Prostate gland (tissue), 2 donors: Measurements from ENCODE around the gene ARAP2. TPM values are rescaled to one million over a fixed set of nuclear protein-coding genes. Genes with fewer than 3 reads are reported as not detected.

Source experiments
- DNase-seq: peaks from one replicate; pipeline ENCODE4 v3.0.0-alpha.2; 2019; ENCODE audit warnings: low spot score
- H3K27ac ChIP-seq, 2 donors: fragments of 200-600 bp; sonication (generic); 2 replicates each; pipeline ENCODE4 v1.5.1; 2017 to 2019
- H3K27me3 ChIP-seq: fragments of 200-600 bp; sonication (generic); replicated peaks from 2 replicates; pipeline ENCODE4 v1.5.1; 2019; ENCODE audit not compliant: insufficient read depth
- H3K36me3 ChIP-seq, 2 donors: fragments of 200-600 bp; sonication (generic); 1 replicate in 1 of 2; 2 replicates in 1 of 2; pipeline versions ENCODE4 v1.5.1 to v1.8.1; 2017 to 2019
- H3K4me1 ChIP-seq: fragments of 200-600 bp; sonication (generic); replicated peaks from 2 replicates; pipeline ENCODE4 v1.5.1; 2019
- H3K4me3 ChIP-seq, 2 donors: fragments of 200-600 bp; sonication (generic); 2 replicates each; pipeline ENCODE4 v1.5.1; 2017 to 2019
- H3K9me3 ChIP-seq: fragments of 200-600 bp; sonication (generic); 2 replicates; pipeline ENCODE4 v1.5.1; 2017
- CTCF ChIP-seq, 4 experiments: fragments of 200-600 bp in 2 of 4; fragments of 450-650 bp in 2 of 4; sonication (generic) in 2 of 4; IDR thresholded peaks; 1 replicate in 3 of 4; 2 replicates in 1 of 4; pipeline ENCODE4 v1.5.1; 2016 to 2019; ENCODE audit warnings: antibody characterized with exemption in 4 of 4, mild to moderate bottlenecking in 2 of 4, moderate library complexity in 2 of 4
- POLR2A ChIP-seq: fragments of 450-650 bp; IDR thresholded peaks from one replicate; pipeline ENCODE4 v1.6.1; 2016; ENCODE audit warnings: antibody characterized with exemption, mild to moderate bottlenecking
- POLR2AphosphoS5 ChIP-seq: sonication (generic); formaldehyde crosslinking; IDR thresholded peaks from one replicate; pipeline ENCODE4 v1.6.1; 2017; ENCODE audit warnings: antibody characterized with exemption
- WGBS: methylation state at CpG from one replicate; pipeline ENCODE4 v1.1.5; 2018; 5-methylcytosine and 5-hydroxymethylcytosine counted together
- intact Hi-C: fragments of 100-400 bp; cut with DNase I; formaldehyde crosslinking; loops from one replicate; pipeline ENCODE4 v1.14.2; 2022
- total RNA-seq, 2 donors: library from RNA; depleted of rRNA; stranded (reverse); fragments of >200 nt; gene quantifications; one replicate each; pipeline ENCODE4 v1.1.0, GENCODE V29; 2016

ARAP2 gene
- total RNA-seq, 2 donors from 2014 or later = 10.3 to 97.8 TPM

DNA sequence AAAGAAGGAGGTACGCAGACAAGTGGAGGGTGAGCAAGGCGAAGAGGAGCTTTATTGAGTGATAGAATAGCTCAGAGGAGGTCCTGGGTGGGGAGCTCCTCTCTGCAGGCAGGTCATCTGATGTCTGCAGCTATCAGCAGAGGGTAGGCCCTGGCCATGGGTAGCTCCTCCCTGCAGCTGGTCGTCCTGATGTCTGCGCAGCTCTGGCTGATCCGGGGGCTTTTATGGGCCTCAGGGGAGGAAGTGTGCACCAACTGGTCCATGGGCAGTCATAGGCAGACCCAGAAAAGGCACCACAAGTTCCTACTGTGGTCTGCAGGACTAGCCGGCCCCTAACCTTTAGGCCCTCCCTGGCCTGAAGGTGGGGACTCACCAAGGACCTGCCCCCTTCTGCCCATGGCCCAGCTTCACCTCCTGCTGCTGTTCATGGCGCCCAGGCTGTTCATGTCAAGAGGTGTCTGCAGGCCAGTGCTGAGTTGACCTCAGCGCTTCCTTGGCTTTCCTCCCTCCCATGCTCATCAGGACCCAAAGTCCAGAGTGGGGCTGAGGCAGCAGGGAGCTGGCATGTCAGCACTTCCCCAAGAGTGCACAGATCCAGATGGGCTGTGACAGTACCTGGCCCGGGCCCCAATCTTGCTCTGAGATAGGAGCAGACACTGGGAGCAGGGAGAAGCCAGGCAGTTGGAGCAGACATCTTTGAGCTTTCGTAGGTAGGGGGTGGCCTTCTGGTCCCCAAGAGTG, 46.1 kb downstream of the ARAP2 start:
- TF ChIP-seq POLR2A (no peak), POLR2AphosphoS5 (no peak), CTCF (IDR thresholded peaks at IDR 0.05) (no peak)
- no peaks in the 10 kb centered on the region for H3K27me3 ChIP-seq
- H3K9me3 ChIP-seq = no peaks in the 10 kb centered on the region
- H3K27ac ChIP-seq = no peak overlapping the region
- H3K36me3 ChIP-seq = no peaks in the 10 kb centered on the region
- no peak overlapping the region for H3K4me3 ChIP-seq
- no peaks in the 10 kb centered on the region for H3K4me1 ChIP-seq
- 93% methylated on average over 10 of the region's 10 CpGs for whole genome bisulfite sequencing
- no peak for DNase-seq
- intact Hi-C loops = no loop called here

DNA sequence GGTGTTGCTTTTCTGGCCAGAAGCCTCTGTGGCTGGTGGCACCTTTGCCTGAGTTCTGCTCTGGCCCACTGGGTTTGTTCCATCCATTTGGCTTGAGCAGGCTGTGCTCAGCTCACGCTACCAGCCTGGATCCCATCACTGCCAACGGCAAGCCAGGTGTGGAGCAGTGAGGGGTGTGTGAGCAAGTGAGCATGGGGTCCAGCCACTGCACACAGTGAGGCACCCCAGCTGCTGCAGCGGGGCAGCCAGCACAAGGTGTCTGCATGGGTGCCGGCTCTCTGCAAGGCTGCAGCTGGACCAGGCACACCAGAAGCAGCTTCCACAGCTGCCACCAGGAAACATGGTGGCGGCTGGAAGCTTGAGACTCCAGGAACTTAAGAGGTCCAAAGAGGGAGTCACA, 46.8 kb downstream of the ARAP2 start:
- H3K9me3 ChIP-seq = no peaks in the 10 kb centered on the region
- H3K36me3 ChIP-seq = no peaks in the 10 kb centered on the region
- no peaks in the 10 kb centered on the region for H3K27me3 ChIP-seq
- intact Hi-C loops = no loop called here
- H3K27ac ChIP-seq = no peak overlapping the region
- no peak for TF ChIP-seq POLR2AphosphoS5
- no peak for TF ChIP-seq POLR2A
- no peak for TF ChIP-seq CTCF (IDR thresholded peaks at IDR 0.05)
- 98% methylated on average over 5 of the region's 5 CpGs for WGBS
- no peaks in the 10 kb centered on the region for H3K4me1 ChIP-seq
- DNase-seq = no peak
- no peak overlapping the region for H3K4me3 ChIP-seq

- intact Hi-C loops = no loop called here
- no peaks in the 10 kb centered on the region for H3K4me1 ChIP-seq
- no peak for TF ChIP-seq CTCF (IDR thresholded peaks at IDR 0.05)
- TF ChIP-seq POLR2AphosphoS5 = no peak
- TF ChIP-seq POLR2A = no peak
- H3K27ac ChIP-seq = no peak overlapping the region
- DNase-seq = no peak
- no peaks in the 10 kb centered on the region for H3K9me3 ChIP-seq
- no peaks in the 10 kb centered on the region for H3K27me3 ChIP-seq
- 88% methylated on average over 7 of the region's 7 CpGs for WGBS
- H3K4me3 ChIP-seq = no peak overlapping the region
- H3K36me3 ChIP-seq = no peaks in the 10 kb centered on the region
These were observed 48.0 kb downstream of the ARAP2 start for GRCh38 chr4:36196145-36196913.

GRCh38 chr4:36192922-36193321, 51.4 kb downstream of the ARAP2 start:
- 100% methylated on average over 1 of the region's 1 CpG for WGBS
- no peaks in the 10 kb centered on the region for H3K9me3 ChIP-seq
- DNase-seq = no peak

More at GRCh38 chr4:36192922-36193321, 51.4 kb downstream of the ARAP2 start:
- Histone ChIP-seq H3K27me3 (no peaks in the 10 kb centered on the region), H3K36me3 (no peaks in the 10 kb centered on the region), H3K4me3 (no peak overlapping the region), H3K4me1 (no peaks in the 10 kb centered on the region), H3K27ac (no peak overlapping the region)
- TF ChIP-seq POLR2AphosphoS5 (no peak), CTCF (IDR thresholded peaks at IDR 0.05) (no peak), POLR2A (no peak)
- intact Hi-C loops = no loop called here
